GM12878 (cell line): Measurements from ENCODE around the gene C3orf38. TPM values are rescaled to one million over a fixed set of nuclear protein-coding genes. Genes with fewer than 3 reads are reported as not detected.

Experiments
- ATAC-seq: fragments of 200-7000 bp; cut with Tn5 transposase; 3 replicates; pipeline ENCODE4 v1.9.1; 2020; ENCODE audit warnings: mild to moderate bottlenecking, moderate library complexity
- BruUV-seq: library from RNA; stranded (reverse); fragments of 400-500 nt; replicated peaks from 2 replicates; lab custom pipeline; 2021; lab: Mats Ljungman, UMichigan
- CTCF ChIA-PET: fragments of 300-600 bp; sonication (Branson Sonifier 250); formaldehyde crosslinking; extraction: SDS; loops from one replicate; lab custom pipeline; 2021; ENCODE audit warnings: inconsistent platforms; lab: Yijun Ruan, JAX
- POLR2A ChIA-PET: fragments of 350-600 bp; formaldehyde crosslinking; extraction: SDS; loops from one replicate; lab custom pipeline; 2021; ENCODE audit warnings: inconsistent platforms; lab: Charles Lee
- RAD21 ChIA-PET: fragments of 300-600 bp; sonication (Branson Sonifier 250); formaldehyde crosslinking; loops from one replicate; lab custom pipeline; 2023; ENCODE audit warnings: antibody characterized with exemption; ENCODE audit not compliant: unreplicated experiment; lab: Charles Lee
- SMC1A ChIA-PET: fragments of 300-600 bp; sonication (Branson Sonifier 250); formaldehyde crosslinking; loops from one replicate; lab custom pipeline; 2023; ENCODE audit not compliant: unreplicated experiment, uncharacterized antibody; lab: Charles Lee
- DNase-seq: peaks from one replicate; pipeline ENCODE4 v3.0.0-alpha.2; 2011; ENCODE audit warnings: low read depth, low spot score
- FAIRE-seq: peaks from 3 replicates; lab custom pipeline; 2011; peaks lifted over from hg19 to GRCh38; lab: Jason Lieb, UNC
- H2AFZ ChIP-seq: 2 replicates; pipeline ENCODE4 v1.6.0; 2011; ENCODE audit warnings: low read depth, low read length, control low read depth; ENCODE audit not compliant: control insufficient read depth
- H3K27ac ChIP-seq: 2 replicates; pipeline ENCODE4 v1.5.1; 2011; ENCODE audit warnings: control low read depth; ENCODE audit not compliant: control insufficient read depth, insufficient read depth
- H3K27me3 ChIP-seq, 2 experiments: replicated peaks in 1 of 2; 2 replicates each; pipeline versions ENCODE4 v1.6.0 to v1.6.1; 2011; ENCODE audit warnings: low read length in 1 of 2; ENCODE audit not compliant: control insufficient read depth in 2 of 2, insufficient read depth in 2 of 2
- H3K36me3 ChIP-seq, 2 experiments: 2 replicates each; pipeline ENCODE4 v1.5.1; 2011; ENCODE audit warnings: low read length in 1 of 2; ENCODE audit not compliant: control insufficient read depth in 2 of 2, insufficient read depth in 2 of 2
- H3K4me1 ChIP-seq: 2 replicates; pipeline ENCODE4 v1.6.1; 2011; ENCODE audit warnings: mild to moderate bottlenecking, low read length, moderate library complexity, mixed read lengths; ENCODE audit not compliant: control insufficient read depth, insufficient read depth
- H3K4me2 ChIP-seq: 2 replicates; pipeline ENCODE4 v1.6.0; 2011; ENCODE audit warnings: control low read depth; ENCODE audit not compliant: control insufficient read depth, insufficient read depth
- H3K4me3 ChIP-seq: fragments of 200-600 bp; sonication (generic); 2 replicates; pipeline ENCODE4 v1.5.1; 2016
- H3K79me2 ChIP-seq: 2 replicates; pipeline ENCODE4 v1.6.0; 2011; ENCODE audit warnings: low read length; ENCODE audit not compliant: control insufficient read depth, insufficient read depth
- H3K9ac ChIP-seq: 2 replicates; pipeline ENCODE4 v1.8.0; 2011; ENCODE audit warnings: low read length, control low read depth, mixed read lengths; ENCODE audit not compliant: control insufficient read depth, insufficient read depth
- H3K9me3 ChIP-seq: replicated peaks from 3 replicates; pipeline ENCODE4 v1.5.1; 2011; ENCODE audit warnings: mild to moderate bottlenecking, low read length; ENCODE audit not compliant: control insufficient read depth, insufficient read depth
- H4K20me1 ChIP-seq: 2 replicates; pipeline ENCODE4 v1.6.0; 2011; ENCODE audit not compliant: control insufficient read depth, insufficient read depth
- ATF2 ChIP-seq: IDR thresholded peaks from 2 replicates; pipeline ENCODE4 v1.6.1; 2012; ENCODE audit warnings: low read length, inconsistent platforms
- BHLHE40 ChIP-seq, 2 experiments: fragments of 450-650 bp in 1 of 2; IDR thresholded peaks; 2 replicates each; pipeline ENCODE4 v1.6.1; 2011 to 2017; ENCODE audit warnings: low read depth in 2 of 2, borderline replicate concordance in 1 of 2, improper control_type of control experiment in 1 of 2, low read length in 1 of 2, mild to moderate bottlenecking in 1 of 2
- E4F1 ChIP-seq: fragments of 450-650 bp; IDR thresholded peaks from 2 replicates; pipeline ENCODE4 v1.6.1; 2018; ENCODE audit warnings: borderline replicate concordance, mild to moderate bottlenecking; ENCODE audit not compliant: partially characterized antibody
- EP300 ChIP-seq, 2 experiments: fragments of 150-350 bp in 1 of 2; IDR thresholded peaks; 2 replicates each; pipeline ENCODE4 v1.6.1; 2011 to 2012; ENCODE audit warnings: low read depth in 2 of 2, low read length in 2 of 2, borderline replicate concordance in 1 of 2, improper control_type of control experiment in 1 of 2, inconsistent platforms in 1 of 2; ENCODE audit not compliant: control insufficient read depth in 1 of 2
- JUNB ChIP-seq: IDR thresholded peaks from 2 replicates; pipeline ENCODE4 v1.6.1; 2016; ENCODE audit warnings: antibody characterized with exemption, mild to moderate bottlenecking
- MTA2 ChIP-seq: fragments of 450-650 bp; IDR thresholded peaks from 2 replicates; pipeline ENCODE4 v1.6.1; 2016; ENCODE audit warnings: low read depth, mild to moderate bottlenecking, moderate library complexity
- POU2F2 ChIP-seq: IDR thresholded peaks from 3 replicates; pipeline ENCODE4 v1.6.1; 2011; ENCODE audit warnings: low read depth, mild to moderate bottlenecking, low read length, borderline replicate concordance
- SMAD5 ChIP-seq: IDR thresholded peaks from 2 replicates; pipeline ENCODE4 v1.6.1; 2016; ENCODE audit warnings: antibody characterized with exemption, low read depth
- SMARCA5 ChIP-seq: fragments of 450-650 bp; IDR thresholded peaks from 2 replicates; pipeline ENCODE4 v1.6.1; 2017; ENCODE audit warnings: mild to moderate bottlenecking
- SP1 ChIP-seq: IDR thresholded peaks from one replicate; pipeline ENCODE4 v1.6.1; 2011; ENCODE audit warnings: low read depth, low read length
- SPI1 ChIP-seq: IDR thresholded peaks from 2 replicates; pipeline ENCODE4 v1.6.1; 2011; ENCODE audit warnings: low read depth, mild to moderate bottlenecking, low read length, moderate library complexity, borderline replicate concordance; ENCODE audit not compliant: insufficient read depth
- SRF ChIP-seq, 2 experiments: IDR thresholded peaks; 2 replicates each; pipeline ENCODE4 v1.6.1; 2011; ENCODE audit warnings: low read depth in 2 of 2, low read length in 2 of 2, mild to moderate bottlenecking in 1 of 2, moderate library complexity in 1 of 2
- SUZ12 ChIP-seq: fragments of 200-600 bp; sonication (generic); IDR thresholded peaks from one replicate; pipeline ENCODE4 v1.6.1; 2018; ENCODE audit warnings: antibody characterized with exemption, mild to moderate bottlenecking; ENCODE audit not compliant: unreplicated experiment
- ZBED1 ChIP-seq: IDR thresholded peaks from 2 replicates; pipeline ENCODE4 v1.6.1; 2016; ENCODE audit warnings: borderline replicate concordance
- ZBTB11 ChIP-seq: fragments of 450-650 bp; formaldehyde crosslinking; IDR thresholded peaks from 2 replicates; pipeline ENCODE4 v1.5.0; 2022; ENCODE audit warnings: mild to moderate bottlenecking, missing genetic modification characterization
- ZNF24 ChIP-seq: fragments of 450-650 bp; IDR thresholded peaks from 2 replicates; pipeline ENCODE4 v1.6.1; 2017; ENCODE audit warnings: antibody characterized with exemption, mild to moderate bottlenecking
- ZZZ3 ChIP-seq: IDR thresholded peaks from 2 replicates; pipeline ENCODE4 v1.6.1; 2011; ENCODE audit warnings: low read depth; ENCODE audit not compliant: control insufficient read depth, insufficient read length
- WGBS: methylation state at CpG from one replicate; pipeline ENCODE4 v1.1.6; 2016; ENCODE audit warnings: low lambda C conversion rate; ENCODE audit not compliant: insufficient replicate concordance, insufficient coverage; ENCODE audit errors: missing lambda C conversion rate; 5-methylcytosine and 5-hydroxymethylcytosine counted together
- in situ Hi-C: fragments of 300-500 bp; cut with MboI; formaldehyde crosslinking; loops from 9 replicates; pipeline ENCODE4 v1.14.3; 2018; ENCODE audit warnings: mixed read lengths
- intact Hi-C: fragments of 100-400 bp; cut with micrococcal nuclease; formaldehyde crosslinking; loops from one replicate; pipeline ENCODE4 v1.14.2; 2022; ENCODE audit not compliant: unreplicated experiment
- polyA plus RNA-seq, 11 experiments: library from polyadenylated mRNA; depleted of rRNA in 4 of 11; unstranded in 6 of 11; stranded (reverse) in 5 of 11; fragments of >200 nt; fragmentation: Nextera tagmentation in 4 of 11; fragmentation: Illumina TruSeq in 1 of 11; extraction: Ambion mirVana in 4 of 11; extraction: Trizol in 1 of 11; gene quantifications; 1 replicate in 1 of 11; 2 replicates in 10 of 11; pipeline versions ENCODE4 v1.2.1 to v1.2.3, GENCODE V29; 2011 to 2016; ENCODE audit warnings: inconsistent platforms in 2 of 11, missing spikeins in 2 of 11, low read depth in 1 of 11
- total RNA-seq, 4 experiments: library from RNA; depleted of rRNA in 3 of 4; stranded (reverse); fragments of >200 nt in 3 of 4; fragmentation: Illumina TruSeq in 1 of 4; extraction: Trizol in 1 of 4; gene quantifications; 2 replicates each; pipeline versions ENCODE4 v1.2.1 to v1.2.3, GENCODE V29; 2013 to 2021

Gene C3orf38
- total and polyA plus RNA-seq, 10 of the 15 experiments (the other 5 are each of a cell fraction or from before 2014, with no cell fraction given) = 23.0 to 47.9 (median 31.5) TPM

GRCh38 chr3:88150371-88150770, 612 bp downstream of the C3orf38 start:
- ATAC-seq = peak; percentile 34
- Histone ChIP-seq H4K20me1 (no peaks in the 10 kb centered on the region), H3K9ac (peak overlapping the region; percentile 92), H3K27me3 (no peaks in the 10 kb centered on the region), H3K4me2 (peak overlapping the region; percentile 20; the same call in 1 of the 2 replicates), H3K4me1 (no peaks in the 10 kb centered on the region; the same call in 1 of the 2 replicates), H3K27ac (peak overlapping the region; percentile 96), H3K4me3 (peak overlapping the region; percentile 77), H3K9me3 (no peaks in the 10 kb centered on the region), H2AFZ (peak overlapping the region; percentile 97), H3K79me2 (peaks cover 57% of the 10 kb centered on the region), H3K36me3 (no peaks in the 10 kb centered on the region)
- ChIA-PET RAD21 (interaction anchor here (1.1 kb wide), 2 partner anchors 91 to 118 kb away, joined by 3 to 5 read pairs; partner anchors contain the start of genes CGGBP1 and ZNF654), POLR2A (interaction anchor here (0.7 to 4.6 kb wide), 7 partner anchors 11 to 475 kb away, joined by 3 to 27 read pairs (median 4); partner anchors contain the start of genes CGGBP1 and ZNF654), SMC1A (interaction anchor here (0.6 to 2.6 kb wide), 10 partner anchors 8 to 142 kb away, joined by 3 to 12 read pairs (median 4); partner anchors contain the start of genes CGGBP1 and ZNF654), CTCF (interaction anchor here (0.6 to 1.5 kb wide), 5 partner anchors 9 to 1291 kb away, joined by 3 to 4 read pairs (median 4); no protein-coding TSS in a partner anchor)
- no peak for FAIRE-seq
- BruUV-seq = no TSS peak
- intact Hi-C loops = loop anchor here (2.0 kb wide), 1 partner anchor 92 kb away; the partner anchor contains the start of genes CGGBP1 and ZNF654
- 0% methylated on average over 8 of the region's 8 CpGs for WGBS
- no peak for DNase-seq
- in situ Hi-C loops = no loop called here
- TF ChIP-seq EP300 (IDR thresholded peaks at IDR 0.05; ENCODE audit: borderline replicate concordance in 1 of 2, control insufficient read depth in 1 of 2, low read depth in 2 of 2, low read length in 2 of 2) = peak in 1 of 2 experiments; percentile 35; a peak in 1 of 4 replicates
- no peak for TF ChIP-seq MTA2
- TF ChIP-seq JUNB = no peak
- TF ChIP-seq ZBTB11 (CRISPR knock-in tag) = no peak
- TF ChIP-seq SP1 = no peak
- no peak for TF ChIP-seq ZNF24
- no peak for TF ChIP-seq SMARCA5
- TF ChIP-seq BHLHE40 (IDR thresholded peaks at IDR 0.05; ENCODE audit: borderline replicate concordance in 1 of 2, low read depth in 2 of 2, low read length in 1 of 2) = peak in 1 of 2 experiments; percentile 57; a peak in 1 of 4 replicates
- no peak for TF ChIP-seq SUZ12
- TF ChIP-seq SRF (IDR thresholded peaks at IDR 0.05; ENCODE audit: low read depth in 2 of 2, low read length in 2 of 2) = no peak
- no peak for TF ChIP-seq E4F1
- no peak for TF ChIP-seq ATF2
- 0 out of 3 replicates have a peak, but pooled peaks have one; percentile 9 for TF ChIP-seq POU2F2
- no peak for TF ChIP-seq SMAD5
- TF ChIP-seq ZBED1 = no peak
- no peak for TF ChIP-seq ZZZ3
- no peak for TF ChIP-seq SPI1
